Stomach (tissue), 9 donors: ENCODE measurements around the gene ZNF783. TPM values are rescaled to one million over a fixed set of nuclear protein-coding genes. Genes with fewer than 3 reads are reported as not detected.
A peak's percentile ranks its signal among the peaks of the same experiment; 100 is the strongest.
"Not testable (repeated sequence)": the region's sequence is repeated elsewhere in the genome, so short reads cannot be mapped to it uniquely, and the experiment has no call there.

ENCODE experiments used
- DNase-seq, 2 donors: peaks; one replicate each; pipeline versions ENCODE4 v3.0.0 to v3.0.0-alpha.2; 2013 to 2019
- H3K27ac ChIP-seq, 5 donors: fragments of 200-600 bp in 4 of 5; sonication (generic) in 4 of 5; one replicate each; pipeline ENCODE4 v1.5.1; 2013 to 2019; ENCODE audit warnings: mild to moderate bottlenecking in 1 of 5, moderate library complexity in 1 of 5
- H3K27me3 ChIP-seq, 3 donors: fragments of 200-600 bp; sonication (generic); one replicate each; pipeline ENCODE4 v1.5.1; 2017 to 2019; ENCODE audit warnings: mixed run types in 1 of 3
- H3K36me3 ChIP-seq, 4 donors: fragments of 200-600 bp; sonication (generic); 1 replicate in 3 of 4; 2 replicates in 1 of 4; pipeline ENCODE4 v1.5.1; 2016 to 2019
- H3K4me1 ChIP-seq, 4 donors: fragments of 200-600 bp; sonication (generic); one replicate each; pipeline ENCODE4 v1.5.1; 2016 to 2019
- H3K4me3 ChIP-seq, 4 donors: fragments of 200-600 bp; sonication (generic) in 3 of 4; one replicate each; pipeline ENCODE4 v1.5.1; 2016 to 2019; ENCODE audit warnings: mild to moderate bottlenecking in 1 of 4
- H3K9me3 ChIP-seq, 4 donors: fragments of 200-600 bp; sonication (generic); one replicate each; pipeline ENCODE4 v1.5.1; 2016 to 2019
- EP300 ChIP-seq: sonication (generic); formaldehyde crosslinking; IDR thresholded peaks from one replicate; pipeline ENCODE4 v1.6.1; 2017; ENCODE audit warnings: antibody characterized with exemption
- POLR2A ChIP-seq, 4 donors: fragments of 450-650 bp; IDR thresholded peaks; one replicate each; pipeline ENCODE4 v1.6.1; 2016; ENCODE audit warnings: antibody characterized with exemption in 4 of 4, control low read depth in 2 of 4, mild to moderate bottlenecking in 1 of 4, moderate library complexity in 1 of 4
- POLR2AphosphoS5 ChIP-seq, 3 donors: sonication (generic); formaldehyde crosslinking; IDR thresholded peaks; one replicate each; pipeline ENCODE4 v1.6.1; 2016; ENCODE audit warnings: antibody characterized with exemption in 3 of 3
- WGBS, 5 donors: extraction: QIAGEN DNeasy Blood & Tissue Kit in 3 of 5; methylation state at CpG; one replicate each; pipeline versions ENCODE4 v1.1.5 to v1.1.7; 2013 to 2018; 5-methylcytosine and 5-hydroxymethylcytosine counted together
- intact Hi-C: fragments of 100-400 bp; cut with DNase I; formaldehyde crosslinking; loops from one replicate; pipeline ENCODE4 v1.15.1; 2023; ENCODE audit warnings: low total_unique reads
- polyA plus RNA-seq, 3 donors: library from polyadenylated mRNA; stranded (reverse); fragments of 200-250 nt; gene quantifications; one replicate each; pipeline ENCODE4 v1.2.3, GENCODE V29; 2013
- total RNA-seq, 5 donors: library from RNA; depleted of rRNA; stranded (reverse); fragments of >200 nt; gene quantifications; one replicate each; pipeline versions ENCODE4 v1.1.0 to v1.2.3, GENCODE V29; 2014 to 2016
- TF ChIP-seq, protein P1 (sequence below), 7 experiments: fragments of 450-650 bp in 4 of 7; fragments of 200-600 bp in 3 of 7; sonication (generic) in 3 of 7; IDR thresholded peaks; one replicate each; pipeline ENCODE4 v1.5.1; 2016 to 2019; ENCODE audit warnings: antibody characterized with exemption in 7 of 7, control low read depth in 2 of 7, mild to moderate bottlenecking in 1 of 7
- donor health status: healthy with polysubstance abuse.
- donor health status: Bipolar disorder and iron deficiency.
- donor health status: healthy.

ZNF783 gene
- total and polyA plus RNA-seq, 8 donors = 3.7 to 31.2 (median 9.5) TPM

DNA sequence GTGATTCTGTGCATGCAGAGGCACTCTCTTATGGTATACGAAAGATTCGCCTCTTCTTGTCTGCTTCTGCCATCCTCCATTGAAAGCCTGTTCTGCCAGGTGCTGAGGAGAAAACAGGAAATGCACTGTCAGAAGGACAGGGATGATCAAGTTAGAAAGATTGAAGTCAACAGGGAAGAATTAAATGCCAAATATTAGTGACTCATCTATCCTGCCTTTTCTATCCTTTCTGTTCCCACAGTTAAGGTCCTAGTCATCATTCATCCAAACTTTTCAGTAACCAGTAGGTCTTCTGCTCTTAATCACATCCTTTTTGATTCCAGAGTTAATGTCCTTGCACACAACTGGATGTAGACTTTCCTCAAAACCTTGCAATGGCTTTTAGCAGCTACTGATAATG is 4.8 kb upstream of the ZNF783 start:
- H3K9me3 ChIP-seq = no peaks in the 10 kb centered on the region
- TF ChIP-seq POLR2A (IDR thresholded peaks at IDR 0.05) = no peak
- TF ChIP-seq, protein P1, sequence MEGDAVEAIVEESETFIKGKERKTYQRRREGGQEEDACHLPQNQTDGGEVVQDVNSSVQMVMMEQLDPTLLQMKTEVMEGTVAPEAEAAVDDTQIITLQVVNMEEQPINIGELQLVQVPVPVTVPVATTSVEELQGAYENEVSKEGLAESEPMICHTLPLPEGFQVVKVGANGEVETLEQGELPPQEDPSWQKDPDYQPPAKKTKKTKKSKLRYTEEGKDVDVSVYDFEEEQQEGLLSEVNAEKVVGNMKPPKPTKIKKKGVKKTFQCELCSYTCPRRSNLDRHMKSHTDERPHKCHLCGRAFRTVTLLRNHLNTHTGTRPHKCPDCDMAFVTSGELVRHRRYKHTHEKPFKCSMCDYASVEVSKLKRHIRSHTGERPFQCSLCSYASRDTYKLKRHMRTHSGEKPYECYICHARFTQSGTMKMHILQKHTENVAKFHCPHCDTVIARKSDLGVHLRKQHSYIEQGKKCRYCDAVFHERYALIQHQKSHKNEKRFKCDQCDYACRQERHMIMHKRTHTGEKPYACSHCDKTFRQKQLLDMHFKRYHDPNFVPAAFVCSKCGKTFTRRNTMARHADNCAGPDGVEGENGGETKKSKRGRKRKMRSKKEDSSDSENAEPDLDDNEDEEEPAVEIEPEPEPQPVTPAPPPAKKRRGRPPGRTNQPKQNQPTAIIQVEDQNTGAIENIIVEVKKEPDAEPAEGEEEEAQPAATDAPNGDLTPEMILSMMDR (IDR thresholded peaks at IDR 0.05) = no peak
- peaks cover 34 to 49% (median 42%) of the 10 kb centered on the region in 4 donors for H3K36me3 ChIP-seq
- 87 to 94% (median 91%) methylated on average over 2 of the region's 2 CpGs for WGBS, 5 donors
- H3K27ac ChIP-seq = no peak overlapping the region
- H3K27me3 ChIP-seq = no peaks in the 10 kb centered on the region
- intact Hi-C loops = no loop called here
- peaks cover 0 to 11% (median 7%) of the 10 kb centered on the region in 4 donors for H3K4me1 ChIP-seq
- no peak overlapping the region for H3K4me3 ChIP-seq
- no peak for DNase-seq

DNA sequence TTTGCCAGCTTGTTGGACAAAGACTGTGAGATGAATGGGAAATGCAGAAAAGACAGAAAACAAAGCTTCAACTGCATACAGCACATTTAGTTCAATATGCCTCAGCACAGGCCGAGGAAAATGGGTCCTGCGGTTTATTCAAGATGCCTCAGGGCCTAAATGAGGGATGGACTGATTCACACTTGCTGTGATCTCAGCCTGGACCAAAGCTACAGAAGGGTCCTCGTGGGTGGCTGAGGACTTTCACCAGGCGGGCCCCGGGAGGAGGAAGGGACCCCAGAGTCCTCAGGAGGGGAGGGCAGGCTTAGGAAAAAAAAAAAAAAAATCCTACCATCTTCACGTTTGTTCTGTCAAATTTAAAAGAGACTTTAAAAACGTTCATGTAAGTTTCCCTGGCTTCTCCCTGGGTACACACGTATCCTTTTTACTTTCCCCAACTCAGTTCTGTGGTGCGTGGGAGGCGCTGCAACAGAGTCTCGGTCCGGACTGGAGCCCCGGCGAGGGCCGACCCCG is 624 bp upstream of the ZNF783 start:
- peak overlapping the region; percentile 84 to 96 (median 92) for H3K27ac ChIP-seq
- H3K4me3 ChIP-seq = peak overlapping the region; percentile 53 to 70 (median 64)
- H3K27me3 ChIP-seq = no peaks in the 10 kb centered on the region
- H3K36me3 ChIP-seq = peaks cover 6 to 30% (median 14%) of the 10 kb centered on the region in 4 donors
- intact Hi-C loops = no loop called here
- no peaks in the 10 kb centered on the region for H3K9me3 ChIP-seq
- peak in 1 of 2 donors; percentile 40 for DNase-seq
- TF ChIP-seq, protein P1 (IDR thresholded peaks at IDR 0.05) = peak in 1 of 7 experiments; percentile 6
- TF ChIP-seq POLR2AphosphoS5 (IDR thresholded peaks at IDR 0.05) = no peak
- WGBS, 5 donors = 3 to 5% (median 5%) methylated on average over 8 to 16 of the region's 16 CpGs
- H3K4me1 ChIP-seq = peaks cover 17 to 34% (median 25%) of the 10 kb centered on the region in 4 donors

DNA sequence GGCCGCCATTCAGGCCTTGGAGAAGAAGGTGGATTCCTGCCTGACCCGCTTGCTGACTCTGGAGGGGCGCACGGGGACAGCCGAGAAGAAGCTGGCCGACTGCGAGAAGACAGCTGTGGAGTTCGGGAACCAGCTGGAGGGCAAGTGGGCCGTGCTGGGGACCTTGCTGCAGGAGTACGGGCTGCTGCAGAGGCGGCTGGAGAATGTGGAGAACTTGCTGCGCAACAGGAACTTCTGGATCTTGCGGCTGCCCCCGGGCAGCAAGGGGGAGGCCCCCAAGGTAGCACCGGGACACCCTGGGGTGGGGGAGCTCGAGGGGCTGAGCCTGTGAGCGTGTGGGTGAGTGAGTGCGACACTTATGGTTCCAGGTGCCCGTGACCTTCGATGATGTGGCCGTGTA is 4.5 kb downstream of the ZNF783 start:
- no peaks in the 10 kb centered on the region for H3K9me3 ChIP-seq
- 93 to 97% (median 94%) methylated on average over 20 to 21 of the region's 21 CpGs for WGBS, 5 donors
- H3K4me1 ChIP-seq = peaks cover 12 to 30% (median 21%) of the 10 kb centered on the region in 4 donors
- intact Hi-C loops = no loop called here
- peaks cover 26 to 70% (median 63%) of the 10 kb centered on the region in 4 donors for H3K36me3 ChIP-seq
- no peak overlapping the region for H3K27ac ChIP-seq
- H3K27me3 ChIP-seq = no peaks in the 10 kb centered on the region
- no peak for DNase-seq
- no peak overlapping the region for H3K4me3 ChIP-seq
- TF ChIP-seq, protein P1 (IDR thresholded peaks at IDR 0.05) = no peak
- TF ChIP-seq POLR2A (IDR thresholded peaks at IDR 0.05) (no peak), EP300 (no peak), POLR2AphosphoS5 (IDR thresholded peaks at IDR 0.05) (no peak)

DNA sequence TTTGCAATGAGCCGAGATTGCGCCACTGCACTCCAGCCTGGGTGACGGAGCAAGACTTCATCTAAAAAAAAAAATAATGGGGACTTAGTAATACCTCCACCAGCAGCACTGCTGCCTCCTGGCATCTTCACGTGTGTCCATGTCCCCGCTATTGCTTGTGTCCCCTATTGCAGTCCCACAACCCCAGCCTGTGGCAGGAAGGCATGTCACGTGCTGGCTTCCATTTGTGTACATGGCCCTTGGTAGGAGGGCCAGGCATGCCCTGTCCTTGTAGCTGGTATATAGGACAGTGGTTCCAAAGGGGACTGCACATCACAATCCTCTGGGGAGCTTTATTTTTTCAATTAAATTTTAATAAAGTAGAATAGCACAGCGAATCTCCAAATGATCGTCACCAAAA is 5.7 kb downstream of the ZNF783 start:
- Histone ChIP-seq H3K9me3 (no peaks in the 10 kb centered on the region), H3K4me1 (peaks cover 3 to 23% (median 15%) of the 10 kb centered on the region in 4 donors), H3K27ac (no peak overlapping the region), H3K36me3 (peaks cover 26 to 82% (median 76%) of the 10 kb centered on the region in 4 donors), H3K27me3 (no peaks in the 10 kb centered on the region), H3K4me3 (no peak overlapping the region)
- intact Hi-C loops = no loop called here
- TF ChIP-seq POLR2A (IDR thresholded peaks at IDR 0.05) (no peak), POLR2AphosphoS5 (IDR thresholded peaks at IDR 0.05) (no peak), EP300 (no peak)
- TF ChIP-seq, protein P1 (IDR thresholded peaks at IDR 0.05) = no peak
- 90 to 97% (median 94%) methylated on average over 8 of the region's 8 CpGs for WGBS, 5 donors
- DNase-seq = no peak

DNA sequence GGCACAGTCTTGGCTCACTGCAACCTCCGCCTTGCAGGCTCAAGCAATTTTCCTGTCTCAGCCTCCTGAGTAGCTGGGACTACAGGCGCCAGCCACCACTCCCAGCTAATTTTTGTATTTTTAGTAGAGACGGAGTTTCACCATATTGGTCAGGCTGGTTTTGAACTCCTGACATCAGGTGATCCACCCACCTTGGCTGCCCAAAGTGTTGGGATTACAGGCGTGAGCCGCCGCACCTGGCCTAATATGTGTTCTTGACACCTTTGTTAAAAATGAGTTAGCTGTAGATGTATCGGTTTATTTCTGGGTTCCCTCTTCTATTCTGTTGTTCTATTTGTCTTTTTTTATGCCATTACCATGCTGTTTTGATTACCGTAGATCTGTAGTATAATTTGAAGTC is 12.4 kb downstream of the ZNF783 start:
- H3K27ac ChIP-seq, intact Hi-C loops, H3K4me1 ChIP-seq, H3K27me3 ChIP-seq, H3K4me3 ChIP-seq, DNase-seq, H3K9me3 ChIP-seq: not testable (repeated sequence)
- peaks cover 18 to 98% (median 92%) of the 10 kb centered on the region in 4 donors for H3K36me3 ChIP-seq
- 89 to 98% (median 98%) methylated on average over 8 of the region's 8 CpGs for WGBS, 5 donors
